ENCODE data around the gene ANKMY1.
A peak's percentile ranks its signal among the peaks of the same experiment; 100 is the strongest.

ANKMY1 gene, protein sequence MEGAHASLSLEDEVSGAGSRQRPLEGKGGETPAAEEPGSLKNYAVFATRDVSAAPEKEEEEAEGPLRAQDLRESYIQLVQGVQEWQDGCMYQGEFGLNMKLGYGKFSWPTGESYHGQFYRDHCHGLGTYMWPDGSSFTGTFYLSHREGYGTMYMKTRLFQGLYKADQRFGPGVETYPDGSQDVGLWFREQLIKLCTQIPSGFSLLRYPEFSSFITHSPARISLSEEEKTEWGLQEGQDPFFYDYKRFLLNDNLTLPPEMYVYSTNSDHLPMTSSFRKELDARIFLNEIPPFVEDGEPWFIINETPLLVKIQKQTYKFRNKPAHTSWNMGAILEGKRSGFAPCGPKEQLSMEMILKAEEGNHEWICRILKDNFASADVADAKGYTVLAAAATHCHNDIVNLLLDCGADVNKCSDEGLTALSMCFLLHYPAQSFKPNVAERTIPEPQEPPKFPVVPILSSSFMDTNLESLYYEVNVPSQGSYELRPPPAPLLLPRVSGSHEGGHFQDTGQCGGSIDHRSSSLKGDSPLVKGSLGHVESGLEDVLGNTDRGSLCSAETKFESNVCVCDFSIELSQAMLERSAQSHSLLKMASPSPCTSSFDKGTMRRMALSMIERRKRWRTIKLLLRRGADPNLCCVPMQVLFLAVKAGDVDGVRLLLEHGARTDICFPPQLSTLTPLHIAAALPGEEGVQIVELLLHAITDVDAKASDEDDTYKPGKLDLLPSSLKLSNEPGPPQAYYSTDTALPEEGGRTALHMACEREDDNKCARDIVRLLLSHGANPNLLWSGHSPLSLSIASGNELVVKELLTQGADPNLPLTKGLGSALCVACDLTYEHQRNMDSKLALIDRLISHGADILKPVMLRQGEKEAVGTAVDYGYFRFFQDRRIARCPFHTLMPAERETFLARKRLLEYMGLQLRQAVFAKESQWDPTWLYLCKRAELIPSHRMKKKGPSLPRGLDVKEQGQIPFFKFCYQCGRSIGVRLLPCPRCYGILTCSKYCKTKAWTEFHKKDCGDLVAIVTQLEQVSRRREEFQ

DNA sequence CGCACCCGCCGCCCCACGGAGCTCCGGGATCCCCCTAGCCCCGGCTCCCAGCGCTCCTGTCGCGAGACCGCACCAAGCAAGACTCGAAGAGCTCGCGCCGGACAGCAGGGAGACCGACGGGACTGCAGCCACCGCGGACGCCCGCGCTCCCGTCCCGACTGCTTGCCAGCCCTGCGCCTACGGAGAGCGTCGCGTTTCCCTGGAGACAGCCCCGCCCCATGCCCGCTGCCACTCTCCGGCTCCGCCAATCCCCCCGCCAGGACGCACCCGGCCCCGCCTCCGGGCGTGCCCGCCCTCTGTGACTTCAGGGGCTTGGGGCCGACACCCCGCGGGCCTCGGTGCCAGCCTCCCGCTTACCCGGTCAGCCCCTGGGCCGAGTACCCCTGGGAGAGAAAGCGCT, at the start of gene ANKMY1:
ANKMY1 (minus strand) TSS at position 181 of the 400 bp plus-strand sequence. CDS start 653 bp downstream, outside the sequence.
- ATAC-seq (ENCODE audit: low read depth) (peak; percentile 66), DNase-seq (ENCODE audit: low spot score) (peak; percentile 80)
- TF ChIP-seq, protein P1, sequence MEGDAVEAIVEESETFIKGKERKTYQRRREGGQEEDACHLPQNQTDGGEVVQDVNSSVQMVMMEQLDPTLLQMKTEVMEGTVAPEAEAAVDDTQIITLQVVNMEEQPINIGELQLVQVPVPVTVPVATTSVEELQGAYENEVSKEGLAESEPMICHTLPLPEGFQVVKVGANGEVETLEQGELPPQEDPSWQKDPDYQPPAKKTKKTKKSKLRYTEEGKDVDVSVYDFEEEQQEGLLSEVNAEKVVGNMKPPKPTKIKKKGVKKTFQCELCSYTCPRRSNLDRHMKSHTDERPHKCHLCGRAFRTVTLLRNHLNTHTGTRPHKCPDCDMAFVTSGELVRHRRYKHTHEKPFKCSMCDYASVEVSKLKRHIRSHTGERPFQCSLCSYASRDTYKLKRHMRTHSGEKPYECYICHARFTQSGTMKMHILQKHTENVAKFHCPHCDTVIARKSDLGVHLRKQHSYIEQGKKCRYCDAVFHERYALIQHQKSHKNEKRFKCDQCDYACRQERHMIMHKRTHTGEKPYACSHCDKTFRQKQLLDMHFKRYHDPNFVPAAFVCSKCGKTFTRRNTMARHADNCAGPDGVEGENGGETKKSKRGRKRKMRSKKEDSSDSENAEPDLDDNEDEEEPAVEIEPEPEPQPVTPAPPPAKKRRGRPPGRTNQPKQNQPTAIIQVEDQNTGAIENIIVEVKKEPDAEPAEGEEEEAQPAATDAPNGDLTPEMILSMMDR (IDR thresholded peaks at IDR 0.05; ENCODE audit: poor library complexity, severe bottlenecking) = no peak
- peak within 1 kb of the TSS; percentile 25 for H3K4me3 ChIP-seq (ENCODE audit: severe bottlenecking)
- H3K36me3 ChIP-seq (ENCODE audit: low read depth) = no peaks in the 10 kb centered on the region
- peaks cover 16% of the 10 kb centered on the region for H3K4me1 ChIP-seq (ENCODE audit: insufficient read depth, poor library complexity, severe bottlenecking)
- H3K27me3 ChIP-seq (ENCODE audit: insufficient read depth, poor library complexity, severe bottlenecking) = no peaks in the 10 kb centered on the region
- no peak within 1 kb of the TSS for H3K27ac ChIP-seq (ENCODE audit: poor library complexity, severe bottlenecking)
- H3K9me3 ChIP-seq (ENCODE audit: severe bottlenecking) = no peaks in the 10 kb centered on the region

DNA sequence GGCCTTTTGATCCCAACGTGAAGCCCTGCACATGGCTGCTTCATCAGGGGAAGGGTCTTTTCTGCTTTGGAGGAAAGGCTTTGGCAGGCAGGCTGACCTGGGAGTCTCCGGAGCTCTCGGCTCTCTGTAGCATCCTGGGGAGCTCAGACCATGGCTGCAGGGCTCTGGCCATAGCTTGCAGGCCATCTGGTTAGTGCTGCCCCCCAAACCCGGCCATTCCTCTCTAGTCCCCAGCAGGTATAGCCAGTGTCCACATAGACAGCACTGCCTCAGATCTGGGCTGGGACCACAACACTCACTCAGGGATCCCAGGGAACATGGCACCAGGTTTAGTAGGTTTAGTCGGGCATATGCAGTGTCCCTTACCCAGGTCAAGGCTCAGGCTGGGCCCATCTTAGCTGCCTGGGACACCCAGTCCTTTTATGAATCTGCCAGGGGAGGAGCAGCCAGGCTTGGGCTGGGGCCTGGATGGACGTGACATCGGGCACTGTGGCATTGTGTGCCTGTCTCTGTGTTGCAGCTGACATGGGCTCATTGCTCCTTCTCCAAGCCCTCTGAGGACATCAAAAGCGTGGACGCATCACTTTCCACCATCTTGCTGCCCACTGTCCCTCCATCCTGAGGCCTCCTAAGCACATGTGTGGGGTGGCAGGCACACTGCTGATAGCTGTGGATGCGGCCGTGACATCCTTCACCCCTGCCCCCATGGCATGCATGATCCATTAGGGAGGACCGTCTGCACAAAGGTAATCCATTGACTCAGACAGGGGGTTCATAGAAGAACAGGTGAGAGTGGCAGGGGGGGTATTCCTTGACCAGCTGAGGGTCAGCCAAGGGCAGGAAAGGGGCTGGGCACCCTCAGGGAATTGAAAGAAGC, 48.3 kb upstream of the ANKMY1 start:
- H3K36me3 ChIP-seq (ENCODE audit: low read depth) = no peaks in the 10 kb centered on the region
- no peak overlapping the region for H3K27ac ChIP-seq (ENCODE audit: poor library complexity, severe bottlenecking)
- TF ChIP-seq, protein P1 (IDR thresholded peaks at IDR 0.05; ENCODE audit: poor library complexity, severe bottlenecking) = no peak
- ATAC-seq (ENCODE audit: low read depth) (no peak), DNase-seq (ENCODE audit: low spot score) (no peak)
- no peaks in the 10 kb centered on the region for H3K4me1 ChIP-seq (ENCODE audit: insufficient read depth, poor library complexity, severe bottlenecking)
- no peaks in the 10 kb centered on the region for H3K27me3 ChIP-seq (ENCODE audit: insufficient read depth, poor library complexity, severe bottlenecking)
- no peaks in the 10 kb centered on the region for H3K9me3 ChIP-seq (ENCODE audit: severe bottlenecking)
- H3K4me3 ChIP-seq (ENCODE audit: severe bottlenecking) = no peak overlapping the region

DNA sequence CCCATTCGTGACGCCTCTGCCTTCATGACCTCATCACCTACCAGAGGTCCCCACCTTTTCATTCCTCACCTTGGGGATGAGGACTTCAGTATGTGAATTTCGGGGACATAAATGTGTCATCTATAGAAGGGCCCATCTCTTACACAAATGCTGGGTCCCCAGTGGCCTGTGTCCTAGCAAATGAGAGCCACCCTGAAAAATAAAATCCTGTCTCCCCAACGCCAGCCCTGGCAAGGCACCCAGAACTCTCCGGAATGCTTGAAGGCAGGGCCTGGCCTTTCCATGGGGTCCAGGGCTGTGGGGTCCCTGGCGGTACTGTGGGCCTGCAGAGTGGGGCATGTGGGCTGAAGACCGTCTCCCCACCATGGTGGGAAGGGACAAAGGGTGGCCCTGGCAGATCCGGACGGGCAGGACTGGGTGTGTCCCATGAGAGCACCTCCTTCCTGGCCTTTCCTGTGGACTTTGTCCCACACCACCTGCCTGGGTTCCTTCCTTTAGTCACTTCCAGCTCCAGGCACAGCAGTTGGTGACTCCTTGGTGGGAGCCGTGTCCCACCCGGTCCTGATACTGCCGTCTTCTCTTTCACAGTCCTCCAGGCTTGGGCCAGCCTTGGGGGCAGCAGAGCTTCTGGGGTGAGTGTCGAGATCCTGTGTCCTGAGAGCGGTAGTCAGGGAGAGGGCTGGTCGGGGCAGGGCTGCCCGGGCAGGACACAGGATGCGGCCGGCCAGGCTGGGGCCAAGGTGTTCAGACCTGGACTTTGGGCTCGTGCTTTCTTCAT, 47.3 kb upstream of the ANKMY1 start:
- peak; percentile 46 for DNase-seq (ENCODE audit: low spot score)
- TF ChIP-seq, protein P1 (IDR thresholded peaks at IDR 0.05; ENCODE audit: poor library complexity, severe bottlenecking) = no peak
- ATAC-seq (ENCODE audit: low read depth) = no peak
- Histone ChIP-seq H3K9me3 (ENCODE audit: severe bottlenecking) (no peaks in the 10 kb centered on the region), H3K36me3 (ENCODE audit: low read depth) (no peaks in the 10 kb centered on the region), H3K4me1 (ENCODE audit: insufficient read depth, poor library complexity, severe bottlenecking) (no peaks in the 10 kb centered on the region), H3K27me3 (ENCODE audit: insufficient read depth, poor library complexity, severe bottlenecking) (no peaks in the 10 kb centered on the region), H3K27ac (ENCODE audit: poor library complexity, severe bottlenecking) (no peak overlapping the region), H3K4me3 (ENCODE audit: severe bottlenecking) (no peak overlapping the region)

DNA sequence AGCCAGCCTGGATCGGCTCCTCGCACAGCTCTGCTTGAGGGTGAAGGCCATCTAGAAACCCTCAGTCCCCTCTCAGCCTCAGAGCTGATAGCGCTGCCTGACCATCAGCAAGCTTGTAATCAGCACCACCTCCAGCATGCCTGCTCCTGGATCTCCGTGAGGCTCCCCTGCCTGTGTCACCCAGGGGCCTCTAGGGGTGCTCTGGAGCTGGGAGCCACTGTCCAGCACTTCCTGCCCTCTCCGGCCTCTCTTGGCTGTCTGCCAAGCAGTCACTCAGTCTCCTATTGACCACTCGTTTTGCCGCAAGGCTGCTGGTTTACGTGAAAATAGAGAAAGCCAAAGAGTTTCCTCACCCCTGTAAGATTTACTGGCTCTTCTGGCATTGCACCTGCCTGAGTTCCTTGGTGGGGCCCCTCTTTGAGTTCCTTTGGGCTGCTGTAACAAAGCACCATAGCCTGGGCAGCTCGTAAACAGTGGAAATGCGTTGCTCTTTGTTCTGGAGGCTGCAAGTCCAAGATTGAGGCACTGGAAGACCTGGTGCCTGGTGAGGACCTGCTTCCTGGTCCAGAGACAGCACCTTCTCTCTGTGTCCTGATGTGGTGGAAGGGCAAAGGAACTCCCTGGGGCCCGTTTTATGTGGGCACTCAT, 46.6 kb upstream of the ANKMY1 start:
- DNase-seq (ENCODE audit: low spot score) (peak; percentile 55), ATAC-seq (ENCODE audit: low read depth) (peak; percentile 34; the same call in 1 of the 3 replicates)
- Histone ChIP-seq H3K27me3 (ENCODE audit: insufficient read depth, poor library complexity, severe bottlenecking) (no peaks in the 10 kb centered on the region), H3K27ac (ENCODE audit: poor library complexity, severe bottlenecking) (no peak overlapping the region), H3K36me3 (ENCODE audit: low read depth) (no peaks in the 10 kb centered on the region), H3K4me3 (ENCODE audit: severe bottlenecking) (no peak overlapping the region), H3K4me1 (ENCODE audit: insufficient read depth, poor library complexity, severe bottlenecking) (no peaks in the 10 kb centered on the region), H3K9me3 (ENCODE audit: severe bottlenecking) (no peaks in the 10 kb centered on the region)
- TF ChIP-seq, protein P1 (IDR thresholded peaks at IDR 0.05; ENCODE audit: poor library complexity, severe bottlenecking) = peak; percentile 30

All from RWPE2 (cell line).